ENCODE results near the gene INMT.

DNA sequence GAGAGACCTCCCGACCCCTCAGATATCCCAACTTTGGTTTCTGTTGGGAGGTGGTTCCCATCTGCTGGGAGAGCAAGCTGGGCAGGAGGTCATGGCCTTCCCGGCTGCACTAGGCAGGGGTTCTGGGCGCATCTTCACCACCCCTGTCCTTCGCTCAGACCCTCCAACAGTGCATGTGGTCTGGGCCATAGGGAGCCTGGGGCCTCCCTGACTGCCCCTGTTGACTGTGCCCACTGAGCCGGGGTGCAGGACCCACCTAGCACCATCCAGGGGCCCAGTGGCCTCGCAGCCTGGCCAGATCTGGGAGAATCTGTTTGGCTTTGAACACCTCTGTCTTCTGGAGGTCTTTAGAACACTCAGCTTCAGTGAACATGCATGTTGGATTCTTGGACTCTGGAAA is 18.7 kb upstream of the INMT start:
- TF ChIP-seq, protein P1, sequence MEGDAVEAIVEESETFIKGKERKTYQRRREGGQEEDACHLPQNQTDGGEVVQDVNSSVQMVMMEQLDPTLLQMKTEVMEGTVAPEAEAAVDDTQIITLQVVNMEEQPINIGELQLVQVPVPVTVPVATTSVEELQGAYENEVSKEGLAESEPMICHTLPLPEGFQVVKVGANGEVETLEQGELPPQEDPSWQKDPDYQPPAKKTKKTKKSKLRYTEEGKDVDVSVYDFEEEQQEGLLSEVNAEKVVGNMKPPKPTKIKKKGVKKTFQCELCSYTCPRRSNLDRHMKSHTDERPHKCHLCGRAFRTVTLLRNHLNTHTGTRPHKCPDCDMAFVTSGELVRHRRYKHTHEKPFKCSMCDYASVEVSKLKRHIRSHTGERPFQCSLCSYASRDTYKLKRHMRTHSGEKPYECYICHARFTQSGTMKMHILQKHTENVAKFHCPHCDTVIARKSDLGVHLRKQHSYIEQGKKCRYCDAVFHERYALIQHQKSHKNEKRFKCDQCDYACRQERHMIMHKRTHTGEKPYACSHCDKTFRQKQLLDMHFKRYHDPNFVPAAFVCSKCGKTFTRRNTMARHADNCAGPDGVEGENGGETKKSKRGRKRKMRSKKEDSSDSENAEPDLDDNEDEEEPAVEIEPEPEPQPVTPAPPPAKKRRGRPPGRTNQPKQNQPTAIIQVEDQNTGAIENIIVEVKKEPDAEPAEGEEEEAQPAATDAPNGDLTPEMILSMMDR (IDR thresholded peaks at IDR 0.05) = no peak
- TF ChIP-seq POLR2A (IDR thresholded peaks at IDR 0.05; ENCODE audit: low read depth) = no peak
- no peak for TF ChIP-seq POLR2AphosphoS5 (IDR thresholded peaks at IDR 0.05)
- no peak for TF ChIP-seq EP300 (IDR thresholded peaks at IDR 0.05)
